Cardiac septum (tissue), 1 donor: ENCODE results near the gene FRY. TPM values are rescaled to one million over a fixed set of nuclear protein-coding genes. Genes with fewer than 3 reads are reported as not detected.

Experiments
- DNase-seq: peaks from one replicate; pipeline ENCODE4 v3.0.0-alpha.2; 2020; ENCODE audit warnings: low spot score
- intact Hi-C: fragments of 100-400 bp; cut with DNase I; formaldehyde crosslinking; loops from one replicate; pipeline ENCODE4 v1.14.0; 2022
- total RNA-seq: library from RNA; stranded (reverse); fragmentation: NEBNext Ultra II Directional; extraction: Animal tissue kit (Norgen Biotek cat#: 25700); gene quantifications from one replicate; pipeline ENCODE4 v1.2.1, GENCODE V29; 2021
- donor health status: DM: no; HTN: no; CAD: no.

The FRY gene
- total RNA-seq, 1 donor from 2014 or later, result 202 TPM

DNA sequence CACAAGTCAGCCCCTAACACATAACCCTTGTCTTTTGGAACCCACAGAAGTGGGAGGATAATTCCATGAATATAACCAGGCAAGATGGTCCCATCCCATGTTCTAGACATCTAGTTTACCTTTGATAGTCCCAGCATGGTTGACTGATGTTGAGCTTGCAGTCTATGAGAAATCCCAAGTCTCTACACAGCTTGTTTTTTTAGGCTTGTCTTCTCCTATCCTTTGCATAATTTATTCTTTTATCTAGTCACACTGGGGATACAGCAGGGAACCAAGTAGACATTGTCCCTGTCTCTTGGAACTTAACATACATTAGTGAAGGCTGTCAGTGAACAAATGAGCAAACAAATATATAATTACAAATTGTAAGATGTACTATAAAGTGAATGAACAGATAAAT, 19.6 kb upstream of the FRY start:
- no peak for DNase-seq
- intact Hi-C loops, result loop anchor here (10.0 kb wide), 1 partner anchor 187 kb away; no protein-coding TSS in a partner anchor

DNA sequence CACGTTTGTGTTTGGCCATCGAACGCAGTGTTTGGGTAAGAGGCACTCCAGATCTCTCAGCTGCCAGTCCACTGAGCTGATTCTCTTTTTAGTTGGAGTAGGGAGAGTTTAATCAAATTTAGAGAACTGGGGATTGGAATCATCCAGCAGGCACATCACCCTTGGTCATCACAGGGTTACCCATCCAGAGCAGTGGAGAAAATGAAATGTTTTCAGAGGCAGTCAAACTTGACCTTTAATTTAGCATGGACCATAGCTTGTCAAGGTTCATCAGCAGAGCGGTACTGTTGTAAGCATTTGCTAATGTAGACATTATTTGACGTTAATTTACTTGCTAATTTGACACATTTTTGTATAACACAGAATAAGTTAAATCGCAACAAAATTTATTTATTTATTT, 18.4 kb upstream of the FRY start:
- intact Hi-C loops, result loop anchor here (10.0 kb wide), 1 partner anchor 188 kb away; no protein-coding TSS in a partner anchor
- DNase-seq, result no peak

DNA sequence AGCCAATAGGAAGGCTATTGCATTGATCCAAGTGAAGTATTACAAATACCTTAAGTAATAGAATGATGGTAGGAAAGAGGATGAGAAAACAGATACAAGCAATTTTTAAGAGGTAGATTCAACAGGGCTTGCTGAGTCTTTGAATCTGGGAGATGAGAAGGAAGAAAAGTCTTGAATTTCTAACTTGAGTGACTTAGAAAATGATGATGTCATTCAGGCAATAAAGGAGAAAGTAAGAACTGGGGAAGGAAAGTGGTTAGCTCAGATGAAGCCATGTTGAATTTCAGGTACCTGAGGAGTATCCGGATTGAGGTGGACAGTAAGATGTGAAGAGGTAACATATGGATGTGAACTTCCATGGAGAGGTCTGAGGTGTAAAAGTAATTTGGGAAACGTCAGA, 15.5 kb upstream of the FRY start:
- DNase-seq, result no peak
- intact Hi-C loops, result loop anchor here (5.0 to 10.0 kb wide), 2 partner anchors 99 to 191 kb away; no protein-coding TSS in a partner anchor

DNA sequence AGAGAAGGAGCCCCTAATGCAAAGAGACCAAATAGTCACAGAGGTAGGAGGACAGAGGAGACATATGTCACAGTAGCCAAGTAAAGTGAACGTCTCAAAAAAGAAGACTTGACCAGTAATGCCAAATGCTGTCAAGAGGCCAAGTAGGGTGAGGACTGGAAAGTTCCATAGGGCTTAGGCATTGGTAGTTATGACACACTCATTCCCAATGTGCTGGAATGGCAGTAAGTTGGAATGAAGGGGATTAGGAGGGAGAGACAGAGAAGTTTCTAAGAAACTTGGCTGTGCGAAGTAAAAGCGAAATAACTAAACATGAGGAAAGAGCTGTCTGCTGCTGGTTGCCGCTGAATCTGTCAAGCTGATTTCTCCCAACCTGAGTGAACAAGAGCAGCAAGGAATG, 14.9 kb upstream of the FRY start:
- intact Hi-C loops, result loop anchor here (5.0 to 10.0 kb wide), 2 partner anchors 99 to 192 kb away; no protein-coding TSS in a partner anchor
- DNase-seq, result no peak

DNA sequence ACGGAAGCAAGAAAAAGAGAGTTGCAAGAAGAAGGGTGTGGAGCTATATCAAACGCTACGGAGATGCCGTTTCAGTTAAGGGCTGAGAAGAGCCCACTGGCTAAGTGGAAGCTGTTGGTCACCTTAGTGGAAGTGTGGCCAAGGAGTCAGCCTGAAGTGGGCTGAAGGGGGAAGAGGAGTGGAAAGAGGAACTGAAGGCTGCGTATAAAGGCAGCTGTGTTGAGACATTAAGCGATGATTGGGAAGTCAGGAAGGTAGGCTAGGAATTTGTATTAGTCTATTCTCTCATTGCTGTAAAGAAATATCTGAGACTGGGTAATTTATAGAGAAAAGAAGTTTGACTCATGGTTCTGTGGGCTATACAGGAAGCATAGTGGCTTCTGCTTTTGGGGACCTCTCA, 14.1 kb upstream of the FRY start:
- intact Hi-C loops, result loop anchor here (5.0 to 10.0 kb wide), 2 partner anchors 100 to 193 kb away; no protein-coding TSS in a partner anchor
- DNase-seq, result no peak

DNA sequence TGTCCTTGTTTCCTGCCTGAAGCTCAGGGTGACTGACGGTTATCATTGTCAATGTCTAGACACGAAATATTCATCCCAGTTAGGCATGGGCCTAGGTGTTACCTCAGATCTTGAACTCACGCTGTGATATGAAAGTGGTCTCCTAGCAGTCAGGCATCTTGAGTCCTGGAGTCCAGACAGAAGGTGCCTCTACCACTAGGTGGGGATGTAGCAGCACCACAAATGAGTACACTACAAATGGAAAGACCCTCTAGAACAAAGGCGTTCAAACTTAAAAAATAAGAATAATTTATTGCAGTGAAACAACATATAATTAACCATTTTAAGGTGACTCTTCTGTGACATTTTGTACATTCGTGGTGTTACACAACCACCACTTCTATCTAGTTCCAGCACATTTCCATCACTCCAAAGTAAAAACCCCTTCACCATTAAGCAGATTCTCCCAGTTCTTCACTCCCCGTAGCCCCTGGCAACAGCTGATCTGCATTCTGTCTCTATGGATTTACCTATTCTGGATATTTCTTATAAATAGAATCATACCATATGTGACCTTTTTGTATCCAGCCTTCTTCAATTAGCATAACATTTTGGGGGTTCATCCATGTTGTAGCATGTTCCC, 11.9 kb upstream of the FRY start:
- intact Hi-C loops, result loop anchor here (2.0 to 10.0 kb wide), 4 partner anchors 102 to 289 kb away; no protein-coding TSS in a partner anchor
- DNase-seq, result no peak

DNA sequence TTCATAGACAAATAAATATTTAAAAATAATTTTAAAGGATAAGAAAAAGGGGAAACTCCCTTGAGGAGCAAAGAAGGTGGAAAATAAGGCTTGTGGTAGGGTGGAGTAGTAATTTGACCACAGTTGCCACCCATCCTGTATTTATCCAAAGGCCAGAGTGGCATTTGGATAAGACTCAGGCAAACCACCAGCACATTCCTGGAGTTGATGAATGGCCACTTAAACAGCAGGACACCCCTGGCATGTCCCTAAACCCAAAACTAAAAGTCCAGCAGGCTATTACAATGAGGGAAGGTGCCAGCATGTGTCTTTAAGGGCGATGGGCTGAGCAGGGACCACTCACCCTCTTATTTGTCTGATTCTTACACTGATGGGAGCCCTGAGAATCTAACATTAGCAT, 9.8 kb upstream of the FRY start:
- intact Hi-C loops, result loop anchor here (5.0 kb wide), 1 partner anchor 141 kb away; no protein-coding TSS in a partner anchor
- DNase-seq, result no peak

DNA sequence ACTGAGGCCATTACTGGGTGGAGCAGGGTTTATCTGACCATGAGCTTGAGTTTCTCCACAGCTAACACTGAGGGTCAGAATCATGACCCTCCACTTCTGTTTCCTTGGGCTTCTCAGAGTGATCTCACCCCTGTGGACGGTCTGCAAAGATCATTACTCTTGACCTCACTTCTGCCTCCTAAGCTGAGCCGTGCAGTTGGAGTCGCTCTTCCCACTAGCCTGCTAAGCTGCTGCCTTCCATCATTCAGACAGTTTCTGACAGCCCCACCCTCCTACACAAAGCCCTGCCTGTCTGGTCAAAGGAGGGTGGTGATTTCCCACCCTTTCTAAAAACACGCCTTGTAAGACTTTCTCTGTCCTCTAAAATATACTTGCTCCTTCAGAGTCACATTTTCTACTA, 9.3 kb upstream of the FRY start:
- intact Hi-C loops, result loop anchor here (5.0 kb wide), 1 partner anchor 140 kb away; no protein-coding TSS in a partner anchor
- no peak for DNase-seq

DNA sequence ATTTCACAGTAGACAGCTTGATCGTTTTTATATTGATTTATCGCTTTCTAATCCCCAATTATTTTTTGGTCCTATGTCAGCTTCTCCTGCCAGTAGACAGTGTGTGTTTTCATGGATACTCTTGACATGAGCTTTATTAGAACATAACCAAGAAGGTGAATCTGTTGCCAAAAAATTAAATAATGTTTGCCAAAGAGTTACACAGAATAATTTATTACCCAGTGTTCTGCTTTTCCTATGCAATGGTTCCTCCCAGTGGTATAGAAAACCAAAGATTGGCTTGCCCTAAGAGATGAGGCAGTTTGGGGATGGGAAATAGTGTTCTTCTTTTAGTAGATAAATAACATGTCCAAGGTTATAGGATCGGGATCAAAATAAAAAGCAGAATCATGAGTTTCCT, 8.5 kb upstream of the FRY start:
- DNase-seq, result no peak
- intact Hi-C loops, result loop anchor here (5.0 kb wide), 1 partner anchor 139 kb away; no protein-coding TSS in a partner anchor

DNA sequence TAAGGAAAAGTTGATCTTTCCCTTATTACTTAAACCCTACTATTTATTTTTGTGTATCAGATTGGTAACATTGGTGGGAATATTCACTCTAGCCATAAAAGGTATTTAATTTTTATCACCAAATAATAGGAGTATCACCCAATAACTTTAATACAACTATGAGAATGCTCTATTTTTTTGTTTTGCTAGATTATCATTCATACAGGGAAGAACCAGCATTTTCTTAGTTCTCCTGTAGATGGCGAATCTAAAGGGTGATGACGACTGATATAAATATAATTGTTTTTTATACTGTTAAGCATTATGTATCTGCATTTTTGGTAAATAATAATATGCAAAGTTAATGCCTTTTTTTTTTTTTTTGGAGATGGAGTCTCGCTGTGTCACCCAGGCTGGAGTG, 7.9 kb upstream of the FRY start:
- DNase-seq, result no peak
- intact Hi-C loops, result loop anchor here (5.0 kb wide), 1 partner anchor 139 kb away; no protein-coding TSS in a partner anchor

DNA sequence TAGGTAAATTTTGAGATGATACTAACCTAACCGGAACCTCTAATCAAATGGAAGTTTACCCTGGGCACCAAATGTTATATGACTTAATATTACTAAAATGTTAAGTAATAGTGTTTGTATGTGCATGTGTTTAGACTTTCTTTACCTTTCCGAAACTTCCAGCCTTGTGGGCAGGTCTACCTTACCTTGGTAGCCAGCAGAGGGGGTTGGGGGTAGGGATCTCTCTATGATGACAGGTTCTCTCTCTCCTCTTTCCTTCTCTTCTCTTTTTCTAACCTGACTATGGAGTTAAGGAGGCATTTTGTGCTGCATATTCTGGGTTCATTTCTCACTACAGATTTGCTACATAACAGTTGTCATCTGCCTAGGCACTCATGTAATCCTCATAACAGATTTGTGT, 6.8 kb upstream of the FRY start:
- DNase-seq, result no peak
- intact Hi-C loops, result loop anchor here (5.0 kb wide), 1 partner anchor 138 kb away; no protein-coding TSS in a partner anchor

DNA sequence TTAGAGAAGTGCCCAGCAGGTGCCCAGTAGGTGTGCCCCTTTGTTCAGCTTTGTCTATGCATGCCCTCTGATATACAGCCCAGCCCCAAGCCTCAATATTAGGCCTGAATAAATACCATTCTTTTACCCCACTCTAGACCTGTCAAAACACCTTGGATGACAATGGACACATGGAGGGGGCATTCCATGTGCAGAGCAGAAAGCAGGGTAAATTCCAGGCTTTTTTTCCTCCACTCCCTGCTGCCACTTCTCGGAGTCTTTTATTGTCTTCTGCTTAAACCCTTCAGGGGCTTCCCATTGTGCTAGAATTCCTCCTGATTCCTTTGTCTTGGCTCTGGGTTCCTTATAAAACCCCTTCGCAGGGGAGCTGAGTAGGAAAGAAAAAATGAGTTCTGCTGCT, 5.8 kb upstream of the FRY start:
- intact Hi-C loops, result no loop called here
- DNase-seq, result no peak

DNA sequence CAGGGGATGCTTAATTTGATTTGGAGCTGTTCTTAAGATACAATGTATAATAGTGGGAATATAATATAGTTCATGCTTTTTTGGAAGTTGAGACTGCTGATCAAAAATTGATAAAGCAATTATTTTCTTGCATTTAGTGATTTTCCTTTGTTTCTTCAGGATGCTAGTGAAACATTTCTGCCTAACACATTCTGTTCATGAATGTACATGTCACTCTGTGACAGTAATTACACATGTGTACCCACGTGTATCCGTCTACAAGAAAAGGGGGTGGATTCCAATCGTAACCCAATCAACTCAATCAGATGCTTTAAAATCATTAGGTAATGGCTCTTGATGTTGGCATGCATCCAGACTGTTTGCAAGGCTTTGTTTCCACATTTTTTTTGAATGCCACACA, 5.0 kb upstream of the FRY start:
- DNase-seq, result no peak
- intact Hi-C loops, result no loop called here

DNA sequence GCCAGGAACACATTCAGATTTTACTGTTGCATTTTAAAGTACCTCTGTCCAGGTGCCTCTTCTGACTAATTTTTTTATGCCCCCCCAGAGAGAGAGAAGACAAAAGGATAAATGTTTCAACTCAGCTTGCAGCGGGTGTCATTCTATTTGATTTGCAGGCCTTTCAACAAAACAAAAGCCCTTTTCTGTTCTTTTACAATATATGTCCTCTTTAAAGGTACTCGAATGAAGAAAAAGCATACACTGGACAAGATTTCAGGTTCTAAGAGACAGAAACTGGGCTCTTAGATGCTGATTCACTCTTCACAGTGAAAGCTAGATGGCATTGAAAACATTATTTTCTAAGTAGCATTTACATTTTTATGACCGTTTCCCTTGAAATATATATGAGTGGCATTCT, 2.9 kb upstream of the FRY start:
- DNase-seq, result no peak
- intact Hi-C loops, result no loop called here

DNA sequence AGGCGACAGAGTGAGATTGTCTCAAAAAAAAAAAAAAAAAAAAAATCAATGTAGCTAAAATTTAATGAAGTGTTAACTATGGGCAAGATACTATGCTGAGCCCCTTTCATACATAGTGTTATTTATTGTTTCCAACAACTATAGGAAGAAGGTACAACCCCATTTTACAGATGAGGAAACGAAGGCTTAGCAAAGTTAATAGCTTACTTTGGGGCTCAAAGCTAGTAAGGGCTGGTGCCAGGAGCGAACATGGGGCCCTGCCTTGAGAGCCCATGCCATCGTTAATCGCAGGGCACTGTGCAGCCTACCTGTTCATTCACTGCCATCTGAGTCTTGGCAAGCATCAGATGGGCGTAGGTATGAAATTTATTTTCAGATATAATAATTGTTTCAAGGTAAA, 1.9 kb upstream of the FRY start:
- intact Hi-C loops, result loop anchor here (5.0 kb wide), 1 partner anchor 88 kb away; no protein-coding TSS in a partner anchor
- no peak for DNase-seq

DNA sequence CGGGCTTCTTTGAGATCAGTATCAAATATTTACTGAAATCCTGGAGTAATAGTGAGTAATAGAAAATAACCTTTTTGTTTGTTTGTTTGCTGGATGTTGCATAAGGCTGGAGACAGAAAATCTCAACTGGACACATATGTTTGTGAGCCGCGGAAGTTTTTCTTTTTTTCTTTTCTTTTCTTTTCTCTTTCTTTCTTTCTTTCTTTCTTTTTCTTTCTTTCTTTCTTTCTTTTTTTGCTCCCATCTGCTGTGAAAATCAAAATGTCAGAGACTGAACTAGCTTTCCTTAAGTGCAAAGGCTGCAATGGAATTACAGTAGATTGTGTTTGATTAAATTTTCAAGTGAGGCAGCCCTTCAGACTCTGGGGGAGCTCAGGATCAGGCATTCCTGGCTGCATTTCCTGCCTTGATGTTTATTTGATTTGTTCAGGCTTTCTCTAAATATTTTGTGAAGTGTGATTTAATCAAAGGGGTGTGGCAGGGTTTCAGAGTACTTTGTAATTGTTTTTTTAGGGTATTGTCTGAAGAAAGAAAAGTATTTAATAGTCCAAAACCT, 319 bp downstream of the FRY start:
- DNase-seq, result no peak
- intact Hi-C loops, result loop anchor here (5.0 kb wide), 1 partner anchor 85 kb away; no protein-coding TSS in a partner anchor

DNA sequence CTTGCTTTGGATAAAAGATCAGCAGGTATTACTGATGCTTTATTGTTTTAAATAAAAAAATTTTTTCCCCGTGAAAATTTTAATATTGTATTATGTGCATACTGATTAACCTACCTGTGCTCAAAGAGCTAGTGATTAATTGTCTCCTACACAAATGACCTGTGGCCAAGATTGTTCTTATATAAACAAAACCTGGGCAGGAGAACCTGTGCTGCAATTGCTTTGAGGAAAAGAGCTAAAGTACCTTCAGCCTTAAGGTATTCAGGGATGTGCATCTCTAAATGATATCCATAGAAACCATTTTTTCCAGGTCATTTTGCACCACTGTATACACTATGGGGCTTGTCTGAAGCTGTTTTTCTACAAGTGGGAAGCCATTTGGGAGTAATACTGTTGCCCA, 1.2 kb downstream of the FRY start:
- intact Hi-C loops, result loop anchor here (5.0 kb wide), 1 partner anchor 85 kb away; no protein-coding TSS in a partner anchor

DNA sequence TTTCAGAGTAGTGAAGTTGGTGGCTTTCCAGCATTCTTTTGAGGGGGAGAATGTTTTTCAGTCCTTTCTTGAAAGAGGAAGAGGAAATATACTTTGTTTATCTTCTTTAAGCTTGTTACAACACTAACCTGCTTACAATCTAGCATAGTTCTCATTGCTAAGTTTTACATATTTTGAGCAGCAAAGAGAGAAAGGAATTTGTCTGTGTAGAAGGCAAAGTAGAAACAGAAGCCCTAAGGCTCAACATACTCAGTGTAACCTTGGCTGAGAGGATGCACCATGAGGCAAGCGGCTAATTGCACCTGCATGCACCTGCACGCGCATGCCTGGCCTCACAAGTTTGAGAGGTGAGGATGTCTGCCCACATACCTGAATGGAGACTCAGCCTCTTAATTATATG, 2.2 kb downstream of the FRY start:
- intact Hi-C loops, result loop anchor here (5.0 kb wide), 1 partner anchor 84 kb away; no protein-coding TSS in a partner anchor
- DNase-seq, result no peak

More for the DNA sequence above, 1.2 kb downstream of the FRY start:
- no peak for DNase-seq

DNA sequence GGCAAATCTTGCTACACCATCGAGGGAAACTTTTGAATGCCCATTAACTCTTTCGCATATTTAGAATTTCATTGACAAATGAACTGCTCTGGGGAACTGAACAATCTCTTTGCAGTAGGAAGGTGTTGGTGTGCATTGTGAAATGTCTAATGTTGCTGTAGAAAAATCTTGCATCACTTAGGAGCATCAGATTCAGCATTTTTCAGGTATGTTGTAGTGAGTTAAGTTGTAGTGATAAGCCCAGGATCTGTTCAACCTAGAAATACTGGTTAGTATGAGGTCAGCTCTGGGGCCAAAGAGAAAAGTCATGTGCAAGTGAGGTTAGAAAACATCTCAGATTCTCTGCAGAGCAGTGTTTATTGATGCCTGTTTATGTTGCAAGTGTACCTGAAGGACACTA, 4.1 kb downstream of the FRY start:
- no peak for DNase-seq
- intact Hi-C loops, result no loop called here

DNA sequence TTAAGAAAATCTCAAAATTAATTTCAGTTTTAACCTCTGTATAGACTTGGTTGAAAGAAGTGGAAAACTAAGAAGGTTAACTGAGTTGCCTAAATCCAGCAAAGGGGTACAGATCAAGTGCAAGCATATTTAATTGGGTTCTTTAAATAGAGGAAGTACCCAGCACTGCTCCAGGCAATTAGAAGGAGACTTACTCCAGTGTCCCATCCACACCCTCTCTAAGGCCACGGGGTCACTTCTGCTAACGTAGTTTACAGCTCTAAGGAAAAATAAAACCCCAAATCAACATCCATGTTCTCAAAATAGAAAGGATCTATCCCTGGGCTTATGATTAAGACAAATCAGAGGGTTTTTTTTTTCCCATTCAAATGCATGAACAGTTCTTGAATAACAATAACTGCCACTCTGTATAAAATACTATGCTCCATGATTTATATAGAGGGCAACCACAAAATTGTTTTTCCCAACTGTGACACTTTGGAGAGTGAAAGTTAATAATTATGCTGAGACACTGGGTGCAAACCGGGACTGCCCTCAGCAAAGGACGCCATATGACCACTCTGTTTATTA, 4.6 kb downstream of the FRY start:
- DNase-seq, result no peak
- intact Hi-C loops, result no loop called here

DNA sequence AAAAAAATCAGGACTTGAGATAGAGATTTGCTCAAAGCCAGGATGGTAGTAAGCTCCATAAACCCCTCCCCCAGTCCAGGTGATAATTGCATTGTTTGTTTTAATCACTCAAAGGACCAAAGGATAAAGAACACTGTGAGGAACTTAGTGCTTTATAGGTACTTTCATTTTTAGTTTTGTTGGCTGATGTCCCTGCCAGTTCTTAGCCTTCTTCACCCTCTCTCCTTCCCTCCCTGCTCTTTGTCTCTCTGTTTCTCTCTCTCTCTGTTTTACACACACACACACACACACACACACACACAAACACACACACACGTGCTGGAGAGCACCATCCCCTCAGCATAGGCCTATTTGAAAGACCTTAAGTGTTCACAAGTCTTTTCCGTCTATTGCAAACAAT, 5.2 kb downstream of the FRY start:
- intact Hi-C loops, result no loop called here
- DNase-seq, result no peak
